HEK293 (cell line): Measurements from ENCODE around the gene CNIH3.

ENCODE experiments used
- GFI1B ChIP-seq: fragments of 450-650 bp; formaldehyde crosslinking; IDR thresholded peaks from 2 replicates; pipeline ENCODE4 v1.5.1; 2016; ENCODE audit warnings: missing biosample characterization, missing genetic modification characterization
- TRIM28 ChIP-seq: IDR thresholded peaks from 2 replicates; pipeline ENCODE4 v1.6.1; 2011; ENCODE audit warnings: low read length, control low read depth, borderline replicate concordance
- YY1 ChIP-seq: fragments of 450-650 bp; formaldehyde crosslinking; IDR thresholded peaks from 2 replicates; pipeline ENCODE4 v1.5.1; 2018; ENCODE audit warnings: missing biosample characterization, missing genetic modification characterization
- YY2 ChIP-seq: fragments of 450-650 bp; formaldehyde crosslinking; IDR thresholded peaks from 2 replicates; pipeline ENCODE4 v1.5.1; 2016; ENCODE audit warnings: missing biosample characterization, missing genetic modification characterization
- ZNF138 ChIP-seq: fragments of 450-650 bp; formaldehyde crosslinking; IDR thresholded peaks from 2 replicates; pipeline ENCODE4 v1.5.1; 2016; ENCODE audit warnings: missing biosample characterization, missing genetic modification characterization, borderline replicate concordance
- ZNF350 ChIP-seq: fragments of 450-650 bp; formaldehyde crosslinking; IDR thresholded peaks from 2 replicates; pipeline ENCODE4 v1.5.0; 2017; ENCODE audit warnings: missing biosample characterization, mild to moderate bottlenecking, missing genetic modification characterization
- ZNF37A ChIP-seq: fragments of 450-650 bp; IDR thresholded peaks from 2 replicates; pipeline ENCODE4 v1.5.1; 2018; ENCODE audit warnings: missing biosample characterization, missing genetic modification characterization
- ZNF501 ChIP-seq: fragments of 450-650 bp; formaldehyde crosslinking; IDR thresholded peaks from 2 replicates; pipeline ENCODE4 v1.5.1; 2016; ENCODE audit warnings: missing biosample characterization, missing genetic modification characterization
- ZNF600 ChIP-seq: fragments of 450-650 bp; formaldehyde crosslinking; IDR thresholded peaks from 2 replicates; pipeline ENCODE4 v1.5.1; 2016; ENCODE audit warnings: missing biosample characterization, missing genetic modification characterization
- ZNF629 ChIP-seq: fragments of 450-650 bp; formaldehyde crosslinking; IDR thresholded peaks from 2 replicates; pipeline ENCODE4 v1.5.1; 2017; ENCODE audit warnings: missing biosample characterization, missing genetic modification characterization
- TF ChIP-seq, protein P1 (sequence below): fragments of 450-650 bp; formaldehyde crosslinking; IDR thresholded peaks from 2 replicates; pipeline ENCODE4 v1.5.1; 2016; ENCODE audit warnings: missing biosample characterization, missing genetic modification characterization
- TF ChIP-seq, protein P2 (sequence below): fragments of 450-650 bp; formaldehyde crosslinking; IDR thresholded peaks from 2 replicates; pipeline ENCODE4 v1.5.1; 2016; ENCODE audit warnings: missing biosample characterization, missing genetic modification characterization
- TF ChIP-seq, protein P3 (sequence below): fragments of 450-650 bp; formaldehyde crosslinking; IDR thresholded peaks from 2 replicates; pipeline ENCODE4 v1.5.1; 2017; ENCODE audit warnings: missing biosample characterization, missing genetic modification characterization
- TF ChIP-seq, protein P4 (sequence below): fragments of 450-650 bp; formaldehyde crosslinking; IDR thresholded peaks from 2 replicates; pipeline ENCODE4 v1.5.1; 2016; ENCODE audit warnings: missing biosample characterization, missing genetic modification characterization

DNA sequence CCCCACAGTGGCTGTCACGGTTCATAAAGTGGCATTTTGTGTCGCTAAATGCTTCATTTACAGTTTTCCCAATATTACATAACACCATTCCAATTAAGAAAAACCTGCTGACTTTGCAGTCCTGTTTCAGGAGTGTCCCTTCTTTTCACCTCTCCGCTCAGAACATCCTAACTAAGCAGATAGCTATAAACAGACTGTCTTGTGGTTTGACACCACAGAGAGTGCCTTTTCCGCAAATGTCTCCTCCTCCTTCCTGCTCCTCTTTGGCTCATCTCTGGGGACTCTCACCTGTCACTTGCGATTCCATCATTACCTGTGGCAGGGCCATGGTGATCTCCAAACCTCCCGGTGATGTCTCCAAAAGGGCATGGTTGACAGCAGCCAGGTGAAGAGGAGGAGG, 119.0 kb downstream of the CNIH3 start:
- TF ChIP-seq, protein P1, sequence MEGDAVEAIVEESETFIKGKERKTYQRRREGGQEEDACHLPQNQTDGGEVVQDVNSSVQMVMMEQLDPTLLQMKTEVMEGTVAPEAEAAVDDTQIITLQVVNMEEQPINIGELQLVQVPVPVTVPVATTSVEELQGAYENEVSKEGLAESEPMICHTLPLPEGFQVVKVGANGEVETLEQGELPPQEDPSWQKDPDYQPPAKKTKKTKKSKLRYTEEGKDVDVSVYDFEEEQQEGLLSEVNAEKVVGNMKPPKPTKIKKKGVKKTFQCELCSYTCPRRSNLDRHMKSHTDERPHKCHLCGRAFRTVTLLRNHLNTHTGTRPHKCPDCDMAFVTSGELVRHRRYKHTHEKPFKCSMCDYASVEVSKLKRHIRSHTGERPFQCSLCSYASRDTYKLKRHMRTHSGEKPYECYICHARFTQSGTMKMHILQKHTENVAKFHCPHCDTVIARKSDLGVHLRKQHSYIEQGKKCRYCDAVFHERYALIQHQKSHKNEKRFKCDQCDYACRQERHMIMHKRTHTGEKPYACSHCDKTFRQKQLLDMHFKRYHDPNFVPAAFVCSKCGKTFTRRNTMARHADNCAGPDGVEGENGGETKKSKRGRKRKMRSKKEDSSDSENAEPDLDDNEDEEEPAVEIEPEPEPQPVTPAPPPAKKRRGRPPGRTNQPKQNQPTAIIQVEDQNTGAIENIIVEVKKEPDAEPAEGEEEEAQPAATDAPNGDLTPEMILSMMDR (tag by site-specific recombination) = no peak
- no peak for TF ChIP-seq YY2
- no peak for TF ChIP-seq TRIM28
- TF ChIP-seq ZNF350 = no peak
- TF ChIP-seq ZNF37A (tag by site-specific recombination) = no peak
- TF ChIP-seq, protein P2, sequence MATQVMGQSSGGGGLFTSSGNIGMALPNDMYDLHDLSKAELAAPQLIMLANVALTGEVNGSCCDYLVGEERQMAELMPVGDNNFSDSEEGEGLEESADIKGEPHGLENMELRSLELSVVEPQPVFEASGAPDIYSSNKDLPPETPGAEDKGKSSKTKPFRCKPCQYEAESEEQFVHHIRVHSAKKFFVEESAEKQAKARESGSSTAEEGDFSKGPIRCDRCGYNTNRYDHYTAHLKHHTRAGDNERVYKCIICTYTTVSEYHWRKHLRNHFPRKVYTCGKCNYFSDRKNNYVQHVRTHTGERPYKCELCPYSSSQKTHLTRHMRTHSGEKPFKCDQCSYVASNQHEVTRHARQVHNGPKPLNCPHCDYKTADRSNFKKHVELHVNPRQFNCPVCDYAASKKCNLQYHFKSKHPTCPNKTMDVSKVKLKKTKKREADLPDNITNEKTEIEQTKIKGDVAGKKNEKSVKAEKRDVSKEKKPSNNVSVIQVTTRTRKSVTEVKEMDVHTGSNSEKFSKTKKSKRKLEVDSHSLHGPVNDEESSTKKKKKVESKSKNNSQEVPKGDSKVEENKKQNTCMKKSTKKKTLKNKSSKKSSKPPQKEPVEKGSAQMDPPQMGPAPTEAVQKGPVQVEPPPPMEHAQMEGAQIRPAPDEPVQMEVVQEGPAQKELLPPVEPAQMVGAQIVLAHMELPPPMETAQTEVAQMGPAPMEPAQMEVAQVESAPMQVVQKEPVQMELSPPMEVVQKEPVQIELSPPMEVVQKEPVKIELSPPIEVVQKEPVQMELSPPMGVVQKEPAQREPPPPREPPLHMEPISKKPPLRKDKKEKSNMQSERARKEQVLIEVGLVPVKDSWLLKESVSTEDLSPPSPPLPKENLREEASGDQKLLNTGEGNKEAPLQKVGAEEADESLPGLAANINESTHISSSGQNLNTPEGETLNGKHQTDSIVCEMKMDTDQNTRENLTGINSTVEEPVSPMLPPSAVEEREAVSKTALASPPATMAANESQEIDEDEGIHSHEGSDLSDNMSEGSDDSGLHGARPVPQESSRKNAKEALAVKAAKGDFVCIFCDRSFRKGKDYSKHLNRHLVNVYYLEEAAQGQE = no peak
- no peak for TF ChIP-seq GFI1B (tag by site-specific recombination)
- TF ChIP-seq, protein P3, sequence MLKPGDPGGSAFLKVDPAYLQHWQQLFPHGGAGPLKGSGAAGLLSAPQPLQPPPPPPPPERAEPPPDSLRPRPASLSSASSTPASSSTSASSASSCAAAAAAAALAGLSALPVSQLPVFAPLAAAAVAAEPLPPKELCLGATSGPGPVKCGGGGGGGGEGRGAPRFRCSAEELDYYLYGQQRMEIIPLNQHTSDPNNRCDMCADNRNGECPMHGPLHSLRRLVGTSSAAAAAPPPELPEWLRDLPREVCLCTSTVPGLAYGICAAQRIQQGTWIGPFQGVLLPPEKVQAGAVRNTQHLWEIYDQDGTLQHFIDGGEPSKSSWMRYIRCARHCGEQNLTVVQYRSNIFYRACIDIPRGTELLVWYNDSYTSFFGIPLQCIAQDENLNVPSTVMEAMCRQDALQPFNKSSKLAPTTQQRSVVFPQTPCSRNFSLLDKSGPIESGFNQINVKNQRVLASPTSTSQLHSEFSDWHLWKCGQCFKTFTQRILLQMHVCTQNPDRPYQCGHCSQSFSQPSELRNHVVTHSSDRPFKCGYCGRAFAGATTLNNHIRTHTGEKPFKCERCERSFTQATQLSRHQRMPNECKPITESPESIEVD (tag by site-specific recombination) = no peak
- TF ChIP-seq ZNF501 (tag by site-specific recombination) = no peak
- TF ChIP-seq ZNF600 = no peak
- no peak for TF ChIP-seq ZNF138 (tag by site-specific recombination)
- TF ChIP-seq, protein P4, sequence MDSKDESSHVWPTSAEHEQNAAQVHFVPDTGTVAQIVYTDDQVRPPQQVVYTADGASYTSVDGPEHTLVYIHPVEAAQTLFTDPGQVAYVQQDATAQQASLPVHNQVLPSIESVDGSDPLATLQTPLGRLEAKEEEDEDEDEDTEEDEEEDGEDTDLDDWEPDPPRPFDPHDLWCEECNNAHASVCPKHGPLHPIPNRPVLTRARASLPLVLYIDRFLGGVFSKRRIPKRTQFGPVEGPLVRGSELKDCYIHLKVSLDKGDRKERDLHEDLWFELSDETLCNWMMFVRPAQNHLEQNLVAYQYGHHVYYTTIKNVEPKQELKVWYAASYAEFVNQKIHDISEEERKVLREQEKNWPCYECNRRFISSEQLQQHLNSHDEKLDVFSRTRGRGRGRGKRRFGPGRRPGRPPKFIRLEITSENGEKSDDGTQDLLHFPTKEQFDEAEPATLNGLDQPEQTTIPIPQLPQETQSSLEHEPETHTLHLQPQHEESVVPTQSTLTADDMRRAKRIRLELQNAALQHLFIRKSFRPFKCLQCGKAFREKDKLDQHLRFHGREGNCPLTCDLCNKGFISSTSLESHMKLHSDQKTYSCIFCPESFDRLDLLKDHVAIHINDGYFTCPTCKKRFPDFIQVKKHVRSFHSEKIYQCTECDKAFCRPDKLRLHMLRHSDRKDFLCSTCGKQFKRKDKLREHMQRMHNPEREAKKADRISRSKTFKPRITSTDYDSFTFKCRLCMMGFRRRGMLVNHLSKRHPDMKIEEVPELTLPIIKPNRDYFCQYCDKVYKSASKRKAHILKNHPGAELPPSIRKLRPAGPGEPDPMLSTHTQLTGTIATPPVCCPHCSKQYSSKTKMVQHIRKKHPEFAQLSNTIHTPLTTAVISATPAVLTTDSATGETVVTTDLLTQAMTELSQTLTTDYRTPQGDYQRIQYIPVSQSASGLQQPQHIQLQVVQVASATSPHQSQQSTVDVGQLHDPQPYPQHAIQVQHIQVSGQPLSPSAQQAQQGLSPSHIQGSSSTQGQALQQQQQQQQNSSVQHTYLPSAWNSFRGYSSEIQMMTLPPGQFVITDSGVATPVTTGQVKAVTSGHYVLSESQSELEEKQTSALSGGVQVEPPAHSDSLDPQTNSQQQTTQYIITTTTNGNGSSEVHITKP (tag by site-specific recombination) = no peak
- TF ChIP-seq YY1 (tag by site-specific recombination) = no peak
- TF ChIP-seq ZNF629 = no peak
